ENCODE measurements around the gene TSGA10. TPM values are rescaled to one million over a fixed set of nuclear protein-coding genes. Genes with fewer than 3 reads are reported as not detected.
"Not testable (repeated sequence)": the region's sequence is repeated elsewhere in the genome, so short reads cannot be mapped to it uniquely, and the experiment has no call there.

TSGA10 gene
- polyA plus RNA-seq = 19.7 TPM

GRCh38 chr2:99154643-99155536 is at the start of gene TSGA10, which contains the start of gene LIPT1:
Gene TSGA10 (minus strand): TSS chr2:99154942. CDS start chr2:99109439, 45,503 bp downstream.
Gene LIPT1 (plus strand): TSS chr2:99154967. CDS start chr2:99161958, 6,991 bp downstream.
- peaks cover 32 to 38% (median 37%) of the 10 kb centered on the region in 3 donors for H3K4me1 Mint-ChIP-seq
- H3K9me3 Mint-ChIP-seq = no peaks in the 10 kb centered on the region
- peaks cover 3% of the 10 kb centered on the region for H3K36me3 Mint-ChIP-seq
- peak within 1 kb of the TSS in 2 of 4 donors; percentile 91 to 100 for H3K4me3 Mint-ChIP-seq
- H3K27ac Mint-ChIP-seq = peak within 1 kb of the TSS in 2 of 3 donors; percentile 97 to 99
- no peaks in the 10 kb centered on the region for H3K27me3 Mint-ChIP-seq

GRCh38 chr2:99201959-99202678 is 47.4 kb upstream of the TSGA10 start:
- no peaks in the 10 kb centered on the region for H3K4me1 Mint-ChIP-seq
- H3K36me3 Mint-ChIP-seq = peaks cover 5% of the 10 kb centered on the region
- H3K9me3 Mint-ChIP-seq = peaks cover 0 to 8% (median 6%) of the 10 kb centered on the region in 3 donors
- no peak overlapping the region for H3K4me3 Mint-ChIP-seq
- H3K27me3 Mint-ChIP-seq = no peaks in the 10 kb centered on the region
- H3K27ac Mint-ChIP-seq = peak overlapping the region in 1 of 3 donors; percentile 27

- no peaks in the 10 kb centered on the region for H3K27me3 Mint-ChIP-seq
- H3K4me1 Mint-ChIP-seq = no peaks in the 10 kb centered on the region
- H3K4me3 Mint-ChIP-seq = no peak overlapping the region
- peak overlapping the region in 1 of 3 donors; percentile 43 for H3K27ac Mint-ChIP-seq
- H3K9me3 Mint-ChIP-seq = no peaks in the 10 kb centered on the region
- H3K36me3 Mint-ChIP-seq = peaks cover 3% of the 10 kb centered on the region
Measured at GRCh38 chr2:99200076-99200800, 45.5 kb upstream of the TSGA10 start.

GRCh38 chr2:99198103-99198841 is 43.5 kb upstream of the TSGA10 start:
- Mint-ChIP-seq H3K9me3 (no peaks in the 10 kb centered on the region), H3K27ac (no peak overlapping the region), H3K4me3 (no peak overlapping the region), H3K4me1 (no peaks in the 10 kb centered on the region), H3K36me3 (peaks cover 3% of the 10 kb centered on the region), H3K27me3 (no peaks in the 10 kb centered on the region)

GRCh38 chr2:99192364-99192763 is 37.6 kb upstream of the TSGA10 start:
- H3K9me3 Mint-ChIP-seq, H3K27ac Mint-ChIP-seq, H3K4me1 Mint-ChIP-seq, H3K4me3 Mint-ChIP-seq, H3K27me3 Mint-ChIP-seq: not testable (repeated sequence)
- peaks cover 12% of the 10 kb centered on the region for H3K36me3 Mint-ChIP-seq

GRCh38 chr2:99190548-99190947 is 35.8 kb upstream of the TSGA10 start:
- no peaks in the 10 kb centered on the region for H3K27me3 Mint-ChIP-seq
- peaks cover 9% of the 10 kb centered on the region for H3K36me3 Mint-ChIP-seq
- H3K4me1 Mint-ChIP-seq = peaks cover 4 to 9% (median 7%) of the 10 kb centered on the region in 3 donors
- H3K27ac Mint-ChIP-seq = no peak overlapping the region
- H3K9me3 Mint-ChIP-seq = no peaks in the 10 kb centered on the region
- no peak overlapping the region for H3K4me3 Mint-ChIP-seq

GRCh38 chr2:99188357-99188756 is 33.6 kb upstream of the TSGA10 start:
- Mint-ChIP-seq H3K4me3 (no peak overlapping the region), H3K9me3 (no peaks in the 10 kb centered on the region), H3K4me1 (peaks cover 9 to 20% (median 15%) of the 10 kb centered on the region in 3 donors), H3K36me3 (peaks cover 9% of the 10 kb centered on the region), H3K27ac (peak overlapping the region in 1 of 3 donors; percentile 55), H3K27me3 (no peaks in the 10 kb centered on the region)

- Mint-ChIP-seq H3K27me3 (no peaks in the 10 kb centered on the region), H3K4me3 (no peak overlapping the region), H3K36me3 (peaks cover 5% of the 10 kb centered on the region), H3K9me3 (no peaks in the 10 kb centered on the region), H3K4me1 (peaks cover 13 to 26% (median 19%) of the 10 kb centered on the region in 3 donors), H3K27ac (no peak overlapping the region)
Measured at GRCh38 chr2:99187011-99187410, 32.3 kb upstream of the TSGA10 start.

- no peaks in the 10 kb centered on the region for H3K27me3 Mint-ChIP-seq
- no peaks in the 10 kb centered on the region for H3K9me3 Mint-ChIP-seq
- H3K4me3 Mint-ChIP-seq = peak overlapping the region in 1 of 4 donors; percentile 77
- peak overlapping the region in 1 of 3 donors; percentile 13 for H3K27ac Mint-ChIP-seq
- no peaks in the 10 kb centered on the region for H3K36me3 Mint-ChIP-seq
- peaks cover 22 to 30% (median 29%) of the 10 kb centered on the region in 3 donors for H3K4me1 Mint-ChIP-seq
Measured at GRCh38 chr2:99184811-99185210, 30.1 kb upstream of the TSGA10 start.

- H3K9me3 Mint-ChIP-seq = no peaks in the 10 kb centered on the region
- H3K27ac Mint-ChIP-seq = no peak overlapping the region
- H3K4me1 Mint-ChIP-seq = peaks cover 34 to 41% (median 37%) of the 10 kb centered on the region in 3 donors
- peak overlapping the region in 2 of 4 donors; percentile 59 to 67 for H3K4me3 Mint-ChIP-seq
- H3K36me3 Mint-ChIP-seq = no peaks in the 10 kb centered on the region
- H3K27me3 Mint-ChIP-seq = no peaks in the 10 kb centered on the region
Measured at GRCh38 chr2:99183025-99183424, 28.3 kb upstream of the TSGA10 start.

GRCh38 chr2:99181624-99182000 is 26.9 kb upstream of the TSGA10 start:
- Mint-ChIP-seq H3K36me3 (no peaks in the 10 kb centered on the region), H3K9me3 (no peaks in the 10 kb centered on the region), H3K27me3 (no peaks in the 10 kb centered on the region), H3K4me1 (peaks cover 41 to 48% (median 42%) of the 10 kb centered on the region in 3 donors), H3K4me3 (peak overlapping the region; percentile 99 to 100 (median 99)), H3K27ac (peak overlapping the region; percentile 97 to 99 (median 99))

- no peaks in the 10 kb centered on the region for H3K27me3 Mint-ChIP-seq
Measured at GRCh38 chr2:99180755-99181623, 26.2 kb upstream of the TSGA10 start, which contains the start of the genes MITD1 and MRPL30. Gene MITD1 (minus strand): TSS chr2:99181058. CDS start chr2:99180981, 77 bp downstream. Gene MRPL30 (plus strand): TSS chr2:99181184. CDS start chr2:99186204, 5,020 bp downstream.

More at GRCh38 chr2:99180755-99181623, 26.2 kb upstream of the TSGA10 start, which contains the start of the genes MITD1 and MRPL30:
- H3K4me3 Mint-ChIP-seq = peak within 1 kb of the TSS; percentile 99 to 100 (median 99)
- no peaks in the 10 kb centered on the region for H3K9me3 Mint-ChIP-seq
- H3K36me3 Mint-ChIP-seq = no peaks in the 10 kb centered on the region
- peak within 1 kb of the TSS; percentile 97 to 99 (median 99) for H3K27ac Mint-ChIP-seq
- peaks cover 42 to 48% (median 42%) of the 10 kb centered on the region in 3 donors for H3K4me1 Mint-ChIP-seq
